ENCODE data around the gene OXGR1.
"Not testable (repeated sequence)": the region's sequence is repeated elsewhere in the genome, so short reads cannot be mapped to it uniquely, and the experiment has no call there.

The OXGR1 gene

GRCh38 chr13:97004886-97005285 lies 10.6 kb upstream of the OXGR1 start:
- DNase-seq: no peak

GRCh38 chr13:97004096-97004876 lies 10.0 kb upstream of the OXGR1 start:
- DNase-seq: no peak

GRCh38 chr13:97003071-97003470 lies 8.8 kb upstream of the OXGR1 start:
- no peak for DNase-seq

GRCh38 chr13:97002581-97002980 lies 8.3 kb upstream of the OXGR1 start:
- DNase-seq: no peak

GRCh38 chr13:97001636-97002035 lies 7.4 kb upstream of the OXGR1 start:
- no peak for DNase-seq

GRCh38 chr13:97000295-97000925 lies 6.1 kb upstream of the OXGR1 start:
- DNase-seq: no peak

GRCh38 chr13:96999091-96999490 lies 4.8 kb upstream of the OXGR1 start:
- DNase-seq: no peak

- DNase-seq: no peak
Observed at GRCh38 chr13:96998051-96998450, 3.8 kb upstream of the OXGR1 start.

GRCh38 chr13:96996886-96997285 lies 2.6 kb upstream of the OXGR1 start:
- DNase-seq: no peak

- no peak for DNase-seq
Observed at GRCh38 chr13:96996107-96996506, 1.8 kb upstream of the OXGR1 start.

- DNase-seq: no peak
Observed at GRCh38 chr13:96994858-96995243, 575 bp upstream of the OXGR1 start.

- DNase-seq: no peak
Observed at GRCh38 chr13:96993634-96994016, 651 bp downstream of the OXGR1 start.

GRCh38 chr13:96992633-96993032 lies 1.6 kb downstream of the OXGR1 start:
- no peak for DNase-seq

- DNase-seq: no peak
Observed at GRCh38 chr13:96991072-96991471, 3.2 kb downstream of the OXGR1 start.

GRCh38 chr13:96988441-96988840 lies 5.8 kb downstream of the OXGR1 start:
- no peak for DNase-seq

- DNase-seq: no peak
Observed at GRCh38 chr13:96984051-96984508, 10.2 kb downstream of the OXGR1 start.

- DNase-seq: no peak
Observed at GRCh38 chr13:96982672-96983071, 11.6 kb downstream of the OXGR1 start.

- not testable (repeated sequence) for DNase-seq
Observed at GRCh38 chr13:96979861-96980260, 14.4 kb downstream of the OXGR1 start.

GRCh38 chr13:96968027-96968426 lies 26.2 kb downstream of the OXGR1 start:
- no peak for DNase-seq

- no peak for DNase-seq
Observed at GRCh38 chr13:96967248-96967745, 27.0 kb downstream of the OXGR1 start.

GRCh38 chr13:96966415-96967102 lies 27.7 kb downstream of the OXGR1 start:
- no peak for DNase-seq

GRCh38 chr13:96963786-96964475 lies 30.3 kb downstream of the OXGR1 start:
- DNase-seq: no peak

- no peak for DNase-seq
Observed at GRCh38 chr13:96960379-96960778, 33.9 kb downstream of the OXGR1 start.

Data from NCI-H2081 treated with DMSO at 0.1 percent for 48 hours (cell line).